GM19324 (cell line): ENCODE measurements around the gene SERPIND1.

Experiments
- ATAC-seq: cut with Tn5 transposase; IDR thresholded peaks from one replicate; pipeline ENCODE4 v1.9.1; 2021; ENCODE audit warnings: mild to moderate bottlenecking, moderate library complexity; ENCODE audit not compliant: unreplicated experiment, low FRiP score

The SERPIND1 gene

DNA sequence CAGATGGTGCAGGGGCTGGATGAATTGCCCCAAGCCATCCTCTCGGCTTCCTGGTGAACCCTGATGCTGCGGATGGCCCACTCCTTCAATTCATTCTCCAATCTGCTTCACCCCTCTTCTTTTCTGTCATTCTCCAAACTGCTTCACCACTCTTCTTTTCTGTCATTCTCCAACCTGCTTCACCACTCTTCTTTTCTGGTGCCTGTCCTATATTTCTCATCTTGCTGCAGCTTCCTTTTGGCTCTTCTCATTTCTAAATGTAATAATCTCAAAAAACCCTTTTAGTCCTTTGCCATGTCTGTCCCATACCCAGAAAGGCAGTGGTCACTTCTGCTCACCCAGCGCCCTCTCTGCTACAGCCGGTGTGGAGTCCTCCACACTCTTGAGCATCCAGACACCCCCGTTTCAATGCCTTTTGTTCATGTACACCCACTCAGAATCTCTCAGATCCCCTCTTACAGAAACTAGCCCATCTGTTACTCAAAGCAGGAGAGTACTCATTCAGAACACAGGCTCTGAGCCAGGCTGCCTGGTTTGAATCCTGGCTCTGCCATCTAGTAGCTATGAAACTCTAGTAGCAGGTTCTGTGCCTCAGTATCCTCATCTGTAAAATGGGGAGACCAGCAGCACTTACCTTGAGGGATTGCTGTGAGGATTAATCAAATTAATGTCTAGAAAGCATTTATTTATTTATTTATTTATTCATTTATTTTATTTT lies 14.9 kb downstream of the SERPIND1 start:
- ATAC-seq, result no peak

DNA sequence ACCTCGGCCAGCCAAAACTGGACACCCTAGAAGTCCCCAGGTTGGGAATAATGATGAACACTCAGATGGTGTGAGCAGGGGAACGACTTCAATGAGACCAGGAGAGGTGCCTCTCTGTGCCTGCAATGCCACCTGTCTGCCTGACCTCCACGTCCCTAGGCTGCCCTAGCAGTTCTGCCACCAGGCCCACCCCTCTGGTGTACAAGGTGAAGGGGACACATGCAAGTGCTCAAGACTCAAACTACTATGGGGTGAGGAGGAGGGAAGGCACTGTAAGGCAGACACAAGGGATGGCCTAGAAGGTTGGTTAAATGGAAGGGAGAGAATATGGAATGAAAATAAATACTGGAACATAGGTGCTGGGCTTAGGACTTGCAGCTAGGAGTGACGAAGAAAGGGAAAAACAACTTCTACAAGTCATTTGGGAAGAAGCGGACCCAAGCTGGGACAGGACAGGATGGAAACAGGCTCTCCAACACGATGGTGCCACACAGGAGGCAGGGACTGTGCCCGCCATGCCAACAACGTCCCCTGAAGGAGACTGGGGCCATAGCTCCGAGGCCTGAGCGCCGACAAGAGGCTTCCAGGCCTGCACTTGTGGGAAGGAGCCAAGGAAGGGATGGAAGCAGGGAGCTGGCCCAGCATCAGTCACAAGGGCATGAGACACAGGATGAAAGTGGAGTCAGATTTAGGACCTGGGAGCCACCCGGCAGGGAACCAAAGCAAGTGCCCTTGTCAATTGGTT lies 18.5 kb downstream of the SERPIND1 start:
- ATAC-seq, result no peak

DNA sequence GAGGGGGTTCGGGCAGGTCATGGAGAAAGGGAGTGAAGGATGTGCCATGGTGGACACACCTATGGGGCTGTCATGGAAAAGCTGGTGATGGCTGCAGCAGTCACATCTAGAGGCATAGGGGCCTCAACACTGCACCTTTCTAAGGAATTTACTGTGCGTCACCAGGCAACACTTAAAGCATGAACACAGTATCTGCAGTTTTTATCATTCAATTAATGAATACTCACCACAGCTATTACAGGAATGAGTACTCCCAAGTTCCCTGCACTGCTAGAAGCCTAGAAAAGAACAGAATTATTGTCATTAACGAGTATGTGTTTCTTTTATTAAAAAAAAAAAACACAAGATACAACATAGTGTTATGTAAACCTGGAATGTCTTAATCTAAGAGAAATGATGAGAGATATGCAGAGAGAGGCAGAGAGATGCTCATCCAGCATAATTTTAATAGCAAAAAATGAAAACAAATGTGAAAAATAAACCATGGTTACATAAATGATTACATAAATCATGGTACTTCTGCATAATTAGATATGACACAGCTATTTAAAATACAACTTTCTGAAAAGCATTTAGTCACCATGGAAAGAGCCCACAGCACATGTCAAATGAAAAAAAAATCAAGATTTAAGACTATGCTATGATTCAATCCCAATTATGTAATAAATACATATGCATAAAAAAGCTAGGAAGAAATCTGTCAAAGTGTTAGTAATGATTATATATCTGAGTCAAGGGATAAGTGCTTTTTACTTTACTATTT lies 19.2 kb downstream of the SERPIND1 start:
- no peak for ATAC-seq

DNA sequence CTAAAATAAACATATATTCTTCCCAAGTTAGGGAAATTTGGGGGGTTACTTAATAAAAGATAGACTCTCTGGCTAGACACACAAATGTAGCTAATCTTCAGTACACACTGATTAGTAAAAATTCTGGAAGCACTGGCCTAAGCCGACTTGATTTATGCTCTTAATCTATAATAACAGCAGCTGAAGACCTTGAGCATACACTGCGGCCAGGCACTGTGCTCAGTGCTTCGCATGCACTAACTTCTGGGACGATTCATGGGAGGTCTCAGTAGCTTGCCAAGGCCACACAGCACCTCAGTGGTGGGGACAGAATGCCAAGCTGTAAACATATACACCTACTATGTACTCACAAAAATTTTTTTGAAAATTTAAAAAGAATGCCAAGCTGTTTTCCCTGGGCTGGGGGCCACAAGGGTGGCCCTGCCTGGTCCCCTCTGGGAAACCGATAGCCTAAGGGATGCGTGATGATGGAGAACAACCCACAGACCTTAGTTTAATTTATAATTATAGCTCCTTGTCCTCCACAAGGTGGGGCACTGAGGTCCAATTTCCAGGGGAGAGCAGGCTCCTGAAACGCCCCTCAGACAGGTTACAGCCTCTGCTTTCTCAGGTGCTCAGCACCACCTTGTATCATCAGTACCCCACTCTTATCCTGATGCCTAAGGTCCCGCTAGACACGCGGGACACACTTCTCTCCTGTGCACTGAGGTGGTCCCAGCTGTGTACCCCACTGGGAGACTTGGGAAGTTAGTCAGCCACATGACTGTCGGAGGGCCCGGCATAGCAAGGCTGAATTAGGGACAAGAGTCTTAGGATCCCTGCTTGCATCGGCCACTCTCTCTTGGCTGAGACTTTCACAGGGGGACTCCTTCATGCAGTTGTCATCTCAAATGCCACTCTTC lies 20.1 kb downstream of the SERPIND1 start:
- no peak for ATAC-seq

DNA sequence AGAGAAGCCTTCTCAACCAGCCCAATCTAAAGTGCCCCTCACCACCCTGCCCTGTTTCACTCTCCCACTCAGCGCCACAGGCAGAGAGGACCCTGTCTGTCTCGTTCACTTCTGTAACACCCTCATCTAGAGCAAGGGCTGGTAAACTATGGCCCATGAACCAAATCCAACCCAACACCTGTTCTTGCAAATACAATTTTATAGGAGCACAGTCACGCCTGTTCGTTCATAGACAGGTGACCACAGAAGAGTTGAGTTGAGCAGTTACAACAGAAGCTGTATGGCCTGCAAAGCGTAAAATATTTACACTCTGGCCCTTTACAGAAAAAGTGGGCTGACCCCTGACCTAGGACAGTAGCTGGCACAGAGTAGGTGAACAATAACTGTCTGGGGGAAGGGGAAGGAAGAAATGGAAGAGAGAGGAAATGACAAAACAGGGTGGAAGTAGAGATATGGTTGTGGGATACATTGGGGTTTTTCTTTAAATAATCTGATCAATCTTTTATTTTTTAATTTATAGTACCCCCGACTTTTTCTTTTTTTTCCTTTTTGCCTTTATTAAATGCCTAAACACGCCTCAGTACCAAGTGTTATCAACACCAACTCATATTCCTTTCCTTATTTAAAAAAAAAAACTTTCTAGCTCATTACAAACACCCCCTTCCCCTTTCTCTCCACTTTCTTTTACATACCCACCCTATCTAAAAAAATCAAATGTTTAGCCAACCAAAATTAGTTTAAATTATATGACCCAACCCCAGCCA lies 20.9 kb downstream of the SERPIND1 start:
- no peak for ATAC-seq

DNA sequence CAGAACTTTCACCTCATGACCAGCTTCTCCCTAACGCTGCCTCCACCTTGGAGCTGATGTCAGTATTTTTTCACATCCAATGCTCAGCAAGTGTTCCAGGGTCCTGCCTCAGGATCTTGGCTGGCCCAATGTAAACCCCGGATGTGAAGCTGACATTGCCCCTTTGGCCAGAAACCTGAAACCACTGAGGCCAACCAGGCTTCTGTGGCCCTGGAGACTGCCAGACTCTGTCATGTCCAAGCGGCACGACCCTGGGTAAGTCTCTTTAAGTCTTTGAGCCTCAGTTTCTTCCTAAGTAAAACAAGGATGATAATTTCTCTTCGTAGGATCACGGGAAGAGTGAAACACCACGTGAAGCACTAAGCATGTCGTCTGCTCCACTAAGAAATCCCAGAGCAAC lies 22.8 kb downstream of the SERPIND1 start:
- no peak for ATAC-seq

DNA sequence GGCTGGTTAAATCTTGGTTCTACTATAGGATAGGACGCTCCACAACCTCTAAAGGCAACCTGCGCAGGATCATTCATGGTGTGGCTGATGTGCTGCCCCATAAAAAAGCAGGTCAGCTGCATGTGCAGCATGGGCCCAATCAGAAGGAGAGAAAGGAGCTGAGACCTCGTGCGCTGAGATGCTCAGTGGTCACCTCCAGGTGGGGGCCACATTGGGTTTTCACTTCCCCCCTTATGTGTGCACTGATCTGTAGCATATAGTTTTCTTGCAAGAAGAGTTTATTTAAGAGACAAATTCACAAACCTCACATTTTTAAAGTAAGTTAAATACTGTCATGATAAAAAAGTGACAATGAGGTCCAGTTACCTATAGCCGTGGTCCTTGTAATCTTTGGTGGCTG lies 24.3 kb downstream of the SERPIND1 start:
- no peak for ATAC-seq

DNA sequence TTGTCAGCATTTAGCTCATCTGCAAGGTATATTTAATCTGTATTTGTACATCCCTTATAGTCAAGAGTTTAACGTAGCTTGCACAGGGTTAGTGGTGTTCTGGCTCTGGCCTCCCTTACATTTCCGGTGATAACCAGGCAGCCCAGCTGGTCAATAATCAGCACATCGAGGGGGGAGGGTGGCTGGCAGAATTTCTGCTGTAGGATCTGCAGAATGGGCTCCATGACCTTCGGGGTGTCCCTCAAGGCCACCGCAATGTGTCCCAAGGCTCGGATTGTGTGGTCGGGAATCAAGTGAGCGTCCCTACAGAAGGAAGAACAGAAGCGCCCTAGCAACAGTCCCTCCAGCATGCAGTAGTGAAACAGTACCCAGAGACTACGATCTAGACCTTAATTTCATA lies 25.1 kb downstream of the SERPIND1 start:
- no peak for ATAC-seq

DNA sequence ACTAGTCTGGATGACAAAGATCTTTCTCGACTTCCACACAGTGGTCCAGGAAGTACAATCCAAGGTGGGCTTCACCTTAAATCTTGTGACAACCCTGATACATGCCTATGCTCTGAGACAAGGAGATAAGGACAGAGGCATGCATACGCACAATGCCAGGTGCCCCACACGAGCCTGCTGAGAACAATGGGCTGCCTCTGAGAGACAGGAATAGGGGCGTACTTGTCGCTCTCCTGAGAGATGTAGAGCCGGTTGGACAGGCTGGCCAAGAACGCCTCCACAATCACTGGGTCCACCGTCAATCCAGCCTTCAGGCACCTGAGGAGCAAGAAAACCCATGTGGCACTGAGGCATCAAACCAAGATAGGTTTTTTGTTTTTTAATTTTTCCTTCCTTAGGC lies 25.5 kb downstream of the SERPIND1 start:
- no peak for ATAC-seq

DNA sequence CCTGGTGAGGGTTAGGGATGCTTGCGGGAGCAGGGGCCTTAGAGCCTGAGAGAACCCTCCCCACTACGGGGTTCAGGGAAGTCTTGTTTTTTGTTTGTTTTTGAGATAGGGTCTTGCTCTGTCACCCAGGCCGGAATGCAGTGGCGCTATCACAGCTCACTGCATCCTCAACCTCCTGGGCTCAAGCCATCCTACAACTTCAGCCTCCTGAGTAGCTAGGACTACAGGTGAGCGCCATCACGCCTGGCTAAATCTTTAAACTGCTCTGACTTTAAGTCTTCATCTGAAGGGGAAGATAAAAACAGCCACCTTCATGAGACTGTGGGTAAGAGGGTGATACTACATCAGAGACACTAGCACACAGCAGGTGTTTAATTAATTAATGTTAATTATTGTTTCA lies 28.5 kb downstream of the SERPIND1 start:
- no peak for ATAC-seq

DNA sequence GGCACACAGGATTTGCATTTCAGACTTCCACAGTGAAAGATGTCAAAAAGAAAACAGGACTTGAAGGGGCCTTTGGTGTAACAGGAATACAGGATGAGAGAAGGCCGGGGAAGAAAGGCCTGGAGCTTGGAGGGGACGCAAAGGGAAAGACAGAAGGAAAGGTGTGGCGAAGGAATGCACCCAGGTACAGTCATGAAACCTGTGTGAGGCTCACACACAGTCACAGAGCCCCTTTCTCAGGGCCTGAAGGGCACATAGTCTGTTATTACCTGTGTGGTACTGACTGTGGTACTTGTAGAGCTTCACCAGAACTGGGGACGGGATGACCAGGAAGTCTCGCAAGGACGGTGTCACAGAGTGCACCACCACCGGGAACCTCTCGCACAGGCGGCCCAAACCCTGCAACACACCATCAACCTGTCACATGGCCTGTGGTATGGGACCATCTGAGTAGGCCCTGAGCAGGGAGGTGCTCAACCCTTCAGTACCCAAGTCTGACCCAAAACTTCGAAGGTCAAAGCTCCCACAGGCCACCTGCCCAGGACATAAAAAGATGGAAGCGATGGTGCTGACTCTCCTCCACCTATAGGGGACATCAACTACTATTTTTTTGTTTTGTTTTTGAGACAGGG lies 29.1 kb downstream of the SERPIND1 start:
- ATAC-seq, result no peak

DNA sequence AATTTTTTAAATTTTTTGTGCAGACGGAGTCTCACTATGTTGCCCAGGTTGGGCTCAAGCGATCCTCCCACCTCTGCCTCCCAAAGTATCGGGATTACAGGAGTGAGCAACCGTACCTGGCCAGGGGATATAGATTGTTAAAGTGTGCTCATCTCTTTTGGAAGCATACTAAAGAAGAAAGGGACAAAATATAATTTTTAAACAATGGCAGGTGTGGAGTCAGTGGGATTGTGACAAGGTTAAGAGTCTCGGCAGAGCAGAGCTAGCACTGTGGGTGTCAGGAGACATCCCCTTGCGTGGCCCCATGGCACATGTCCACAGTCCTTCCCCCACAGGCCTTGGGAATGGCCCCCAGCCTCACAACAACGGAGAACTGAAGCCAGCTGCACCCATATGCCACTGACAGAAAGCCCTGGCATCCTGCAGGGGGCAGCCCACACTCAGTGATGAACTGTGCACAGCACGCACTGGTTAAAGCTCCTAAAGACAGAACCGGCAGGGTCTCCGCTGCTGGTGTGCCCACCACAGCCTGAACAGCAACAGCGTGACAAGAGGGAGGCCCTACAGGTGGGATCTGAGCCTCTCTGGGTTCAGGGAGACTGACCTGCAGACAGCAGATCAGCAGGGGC lies 29.9 kb downstream of the SERPIND1 start:
- ATAC-seq, result no peak

DNA sequence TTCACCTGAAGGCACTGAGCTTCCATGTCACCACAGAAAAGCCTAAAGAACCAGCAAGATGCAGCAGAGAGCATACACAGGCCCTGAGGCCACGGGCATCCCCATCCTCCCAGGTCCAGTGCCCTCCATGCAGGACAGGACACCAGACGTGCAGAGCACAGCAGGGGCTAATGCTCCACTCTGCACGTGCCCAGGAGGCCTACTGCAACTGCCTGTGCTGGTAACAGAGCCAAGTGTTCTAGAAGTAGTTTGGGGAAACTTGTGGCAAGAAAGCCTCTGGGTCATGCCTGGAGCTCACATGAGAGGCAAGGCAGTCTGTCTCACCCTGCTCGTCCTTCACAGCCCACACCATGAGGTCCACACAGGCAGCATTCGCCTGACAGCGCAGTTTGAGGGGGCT lies 30.7 kb downstream of the SERPIND1 start:
- ATAC-seq, result no peak

DNA sequence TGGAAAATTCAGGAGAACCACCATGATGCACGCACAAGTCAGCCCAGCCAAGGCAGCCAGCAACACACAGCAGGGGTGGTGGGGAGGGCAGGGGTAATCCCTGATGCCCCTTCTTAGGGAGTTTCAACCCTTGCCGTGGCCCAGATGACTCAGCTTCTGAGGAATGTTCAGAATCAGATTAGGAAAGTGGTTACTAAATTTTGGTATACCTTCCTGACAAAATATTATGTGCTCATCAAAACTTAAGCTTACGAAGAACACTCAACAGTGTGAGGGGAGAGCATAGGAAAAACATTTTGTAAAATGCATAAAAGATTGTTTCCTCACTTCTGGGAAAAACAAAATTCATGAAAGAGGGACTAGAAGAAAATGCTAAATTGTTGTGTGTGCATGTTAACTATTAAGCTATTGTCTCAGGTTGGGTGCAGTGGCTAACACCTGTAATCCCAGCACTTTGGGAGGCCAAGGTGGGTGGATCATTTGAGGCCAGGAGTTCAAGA lies 32.1 kb downstream of the SERPIND1 start:
- ATAC-seq, result no peak

DNA sequence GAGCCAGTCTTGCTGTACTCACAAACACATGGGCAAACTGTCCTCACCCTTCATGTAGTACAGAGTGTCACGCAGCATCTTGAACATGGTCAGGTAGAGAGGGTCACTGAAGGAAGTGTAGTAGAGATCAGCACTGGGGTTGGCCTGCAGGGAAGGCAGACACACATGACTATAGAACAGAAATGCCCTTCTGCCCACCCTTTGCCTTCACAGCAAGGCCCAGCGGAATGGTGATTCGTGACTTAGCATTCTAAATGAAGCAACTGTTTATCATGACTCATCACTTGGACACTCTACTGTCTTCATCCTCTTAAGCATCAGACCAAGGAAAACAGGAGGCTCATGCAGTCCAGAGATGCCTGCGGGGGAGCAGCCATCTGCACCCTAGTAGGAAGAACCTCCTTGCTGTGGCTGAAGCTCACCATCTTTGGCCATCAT lies 33.4 kb downstream of the SERPIND1 start:
- no peak for ATAC-seq

DNA sequence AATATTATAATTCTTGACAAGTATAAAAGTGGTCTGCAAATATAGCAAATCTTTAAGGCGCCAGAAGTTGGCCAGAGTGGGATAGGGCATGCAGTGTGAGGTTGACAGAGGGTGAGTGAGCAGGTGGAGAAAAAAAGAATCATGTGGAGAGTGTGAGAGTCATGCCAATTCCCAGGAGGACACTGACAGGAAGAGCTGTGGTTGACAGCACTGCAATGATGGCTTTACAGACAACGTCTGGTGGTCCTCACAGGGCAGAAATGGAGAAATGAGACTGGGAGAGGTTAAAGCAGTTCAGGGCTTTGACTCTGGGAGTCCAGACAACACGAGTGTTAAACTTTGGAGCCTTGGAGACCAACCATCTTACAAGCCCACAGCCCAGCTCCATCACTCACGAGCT lies 34.9 kb downstream of the SERPIND1 start:
- ATAC-seq, result no peak

DNA sequence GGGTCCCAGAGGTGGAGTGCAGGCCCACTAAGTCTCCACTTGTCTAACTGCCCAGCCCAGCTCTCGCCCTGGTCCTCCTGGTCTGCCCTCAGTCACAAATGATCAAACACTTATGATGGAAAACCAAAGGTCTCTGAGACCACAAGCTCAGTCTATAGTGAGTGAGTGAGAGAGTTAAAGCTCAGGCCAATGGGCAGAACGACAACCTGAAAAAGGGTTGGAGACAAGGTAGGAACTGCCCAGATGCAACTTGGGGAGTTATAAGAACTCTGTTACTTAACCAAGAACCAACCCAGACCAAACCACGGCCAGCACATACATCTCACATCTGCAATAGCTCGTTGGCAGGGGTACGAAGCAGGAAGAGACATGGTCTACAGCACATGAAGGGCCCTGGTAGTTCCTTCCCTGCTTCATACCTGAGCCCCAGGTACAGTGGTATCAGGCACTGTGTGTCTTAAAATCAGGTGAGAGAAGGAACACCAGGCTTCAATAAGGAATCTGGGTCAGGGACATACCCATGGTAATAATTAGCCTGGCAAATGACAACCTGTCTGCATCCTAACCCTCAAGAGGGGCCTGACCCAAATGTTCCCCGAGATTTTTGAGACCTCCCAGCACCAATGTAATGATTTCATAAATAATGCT lies 35.7 kb downstream of the SERPIND1 start:
- ATAC-seq, result no peak

DNA sequence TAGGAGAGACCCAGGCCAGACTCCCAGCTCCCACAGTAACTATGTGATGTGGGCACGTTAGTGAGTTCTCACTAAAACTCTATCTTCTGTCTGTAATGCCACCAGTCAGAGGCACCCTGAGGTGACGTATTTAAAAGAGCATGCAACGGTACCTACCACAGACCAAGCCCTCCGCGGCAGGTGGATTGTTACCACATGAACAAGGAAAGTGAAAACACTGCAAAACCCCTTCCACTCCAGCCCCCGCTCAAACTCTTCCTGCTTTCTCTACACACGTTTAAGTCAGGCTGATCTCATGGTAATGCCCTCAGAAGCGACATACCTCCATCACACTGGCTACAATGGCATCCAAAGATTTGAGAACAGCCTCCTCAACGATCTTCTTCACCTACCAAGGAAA lies 36.7 kb downstream of the SERPIND1 start:
- no peak for ATAC-seq
